Raji (cell line): Measurements from ENCODE around the gene ARPC4.

Experiments
- POLR2A ChIP-seq: IDR thresholded peaks from 2 replicates; pipeline ENCODE4 v1.6.1; 2011; ENCODE audit warnings: low read depth, low read length, control low read depth; ENCODE audit not compliant: insufficient read depth

Gene ARPC4

GRCh38 chr3:9781978-9782603 lies 10.8 kb upstream of the ARPC4 start:
- TF ChIP-seq POLR2A: no peak

- no peak for TF ChIP-seq POLR2A
These were observed 10.1 kb upstream of the ARPC4 start for GRCh38 chr3:9782770-9783169.

- TF ChIP-seq POLR2A: no peak
These were observed 8.9 kb upstream of the ARPC4 start for GRCh38 chr3:9783954-9784353.

GRCh38 chr3:9784965-9785364 lies 7.9 kb upstream of the ARPC4 start:
- TF ChIP-seq POLR2A: no peak

- no peak for TF ChIP-seq POLR2A
These were observed 7.3 kb upstream of the ARPC4 start for GRCh38 chr3:9785602-9786001.

GRCh38 chr3:9786209-9786739 lies 6.6 kb upstream of the ARPC4 start:
- no peak for TF ChIP-seq POLR2A

- TF ChIP-seq POLR2A: no peak
These were observed 5.8 kb upstream of the ARPC4 start for GRCh38 chr3:9786825-9787669.

- TF ChIP-seq POLR2A: no peak
These were observed 5.2 kb upstream of the ARPC4 start for GRCh38 chr3:9787714-9788113.

- TF ChIP-seq POLR2A: 0 out of 2 replicates have a peak, but pooled peaks have one; percentile 11
These were observed 1.8 kb upstream of the ARPC4 start for GRCh38 chr3:9791127-9791526.

GRCh38 chr3:9791790-9792404 lies 985 bp upstream of the ARPC4 start:
- TF ChIP-seq POLR2A: peak; percentile 41; the same call in 1 of the 2 replicates

- TF ChIP-seq POLR2A: no peak; the same call in 1 of the 2 replicates
These were observed 389 bp downstream of the ARPC4 start for GRCh38 chr3:9793161-9793781.

GRCh38 chr3:9794400-9794799 lies 1.5 kb downstream of the ARPC4 start:
- TF ChIP-seq POLR2A: no peak

GRCh38 chr3:9795207-9795606 lies 2.3 kb downstream of the ARPC4 start:
- TF ChIP-seq POLR2A: no peak

GRCh38 chr3:9797196-9797945 lies 4.5 kb downstream of the ARPC4 start:
- no peak for TF ChIP-seq POLR2A

GRCh38 chr3:9800529-9800928 lies 7.6 kb downstream of the ARPC4 start:
- TF ChIP-seq POLR2A: no peak

- TF ChIP-seq POLR2A: no peak
These were observed 10.6 kb downstream of the ARPC4 start for GRCh38 chr3:9803494-9803893.
